ENCODE results near the gene WSB1. TPM values are rescaled to one million over a fixed set of nuclear protein-coding genes. Genes with fewer than 3 reads are reported as not detected.

Gene WSB1
- total and polyA plus RNA-seq, 10 of the 15 experiments (the other 5 are each of a cell fraction or from before 2014, with no cell fraction given): 26.6 to 458 (median 101) TPM

DNA sequence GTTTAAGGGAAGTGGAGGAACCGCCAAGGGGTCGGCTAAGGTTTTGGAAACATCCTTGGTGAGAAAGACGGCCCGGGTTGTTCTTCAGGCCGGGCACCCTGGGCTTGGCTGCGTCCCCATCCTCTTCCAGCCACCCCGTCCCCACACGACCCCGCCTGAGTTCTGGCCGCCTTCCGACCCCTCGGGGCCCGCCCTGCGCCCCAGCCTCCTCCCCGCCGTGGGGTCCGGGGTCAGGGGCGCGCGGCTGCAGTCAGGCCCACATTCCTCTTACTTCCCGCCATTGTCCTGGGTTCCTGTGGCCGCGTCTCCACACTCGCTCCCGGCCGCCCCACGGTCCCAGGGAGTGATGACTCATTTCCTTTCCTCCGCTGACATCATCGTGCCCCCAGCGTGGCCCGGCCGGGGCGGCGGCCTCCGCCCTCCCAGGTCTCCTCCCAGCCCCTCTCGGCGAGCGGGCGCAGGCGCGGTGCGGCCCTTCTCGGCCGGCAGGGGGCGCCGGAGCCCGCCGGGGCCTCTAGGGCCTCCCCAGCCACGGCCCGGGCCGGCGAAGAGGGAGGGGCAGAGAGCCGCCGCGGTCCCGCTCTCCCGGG lies 59.6 kb downstream of the WSB1 start:
- ChIA-PET CTCF (interaction anchor here (1.0 to 6.6 kb wide), 19 partner anchors 9 to 301 kb away, joined by 3 to 106 read pairs (median 11); partner anchors contain the start of genes LGALS9 and WSB1), POLR2A (no interaction called here)
- FAIRE-seq: peak; percentile 59
- TF ChIP-seq ZNF622 (IDR thresholded peaks at IDR 0.05) (no peak), POLR2A (IDR thresholded peaks at IDR 0.05; ENCODE audit: low read depth, low read length) (peak; percentile 85), JUNB (IDR thresholded peaks at IDR 0.05) (peak; percentile 62), SREBF1 (IDR thresholded peaks at IDR 0.05; ENCODE audit: low read length) (no peak), SIX5 (IDR thresholded peaks at IDR 0.05; ENCODE audit: low read depth, low read length, severe bottlenecking) (no peak), MTA3 (IDR thresholded peaks at IDR 0.05; ENCODE audit: borderline replicate concordance, low read length) (no peak), SP1 (IDR thresholded peaks at IDR 0.05; ENCODE audit: low read depth, low read length) (peak; percentile 53), MXI1 (IDR thresholded peaks at IDR 0.05; ENCODE audit: low read depth, low read length) (peak; percentile 59), NR2C2 (IDR thresholded peaks at IDR 0.05; ENCODE audit: borderline replicate concordance, control insufficient read depth, insufficient read length, low read depth) (no peak), NFYB (IDR thresholded peaks at IDR 0.05; ENCODE audit: insufficient read depth, low read depth, low read length) (no peak), ZNF207 (IDR thresholded peaks at IDR 0.05; ENCODE audit: borderline replicate concordance) (peak; percentile 96)
- TF ChIP-seq, protein P1, sequence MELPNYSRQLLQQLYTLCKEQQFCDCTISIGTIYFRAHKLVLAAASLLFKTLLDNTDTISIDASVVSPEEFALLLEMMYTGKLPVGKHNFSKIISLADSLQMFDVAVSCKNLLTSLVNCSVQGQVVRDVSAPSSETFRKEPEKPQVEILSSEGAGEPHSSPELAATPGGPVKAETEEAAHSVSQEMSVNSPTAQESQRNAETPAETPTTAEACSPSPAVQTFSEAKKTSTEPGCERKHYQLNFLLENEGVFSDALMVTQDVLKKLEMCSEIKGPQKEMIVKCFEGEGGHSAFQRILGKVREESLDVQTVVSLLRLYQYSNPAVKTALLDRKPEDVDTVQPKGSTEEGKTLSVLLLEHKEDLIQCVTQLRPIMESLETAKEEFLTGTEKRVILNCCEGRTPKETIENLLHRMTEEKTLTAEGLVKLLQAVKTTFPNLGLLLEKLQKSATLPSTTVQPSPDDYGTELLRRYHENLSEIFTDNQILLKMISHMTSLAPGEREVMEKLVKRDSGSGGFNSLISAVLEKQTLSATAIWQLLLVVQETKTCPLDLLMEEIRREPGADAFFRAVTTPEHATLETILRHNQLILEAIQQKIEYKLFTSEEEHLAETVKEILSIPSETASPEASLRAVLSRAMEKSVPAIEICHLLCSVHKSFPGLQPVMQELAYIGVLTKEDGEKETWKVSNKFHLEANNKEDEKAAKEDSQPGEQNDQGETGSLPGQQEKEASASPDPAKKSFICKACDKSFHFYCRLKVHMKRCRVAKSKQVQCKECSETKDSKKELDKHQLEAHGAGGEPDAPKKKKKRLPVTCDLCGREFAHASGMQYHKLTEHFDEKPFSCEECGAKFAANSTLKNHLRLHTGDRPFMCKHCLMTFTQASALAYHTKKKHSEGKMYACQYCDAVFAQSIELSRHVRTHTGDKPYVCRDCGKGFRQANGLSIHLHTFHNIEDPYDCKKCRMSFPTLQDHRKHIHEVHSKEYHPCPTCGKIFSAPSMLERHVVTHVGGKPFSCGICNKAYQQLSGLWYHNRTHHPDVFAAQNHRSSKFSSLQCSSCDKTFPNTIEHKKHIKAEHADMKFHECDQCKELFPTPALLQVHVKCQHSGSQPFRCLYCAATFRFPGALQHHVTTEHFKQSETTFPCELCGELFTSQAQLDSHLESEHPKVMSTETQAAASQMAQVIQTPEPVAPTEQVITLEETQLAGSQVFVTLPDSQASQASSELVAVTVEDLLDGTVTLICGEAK (IDR thresholded peaks at IDR 0.05; ENCODE audit: borderline replicate concordance): no peak
- TF ChIP-seq, protein P2, sequence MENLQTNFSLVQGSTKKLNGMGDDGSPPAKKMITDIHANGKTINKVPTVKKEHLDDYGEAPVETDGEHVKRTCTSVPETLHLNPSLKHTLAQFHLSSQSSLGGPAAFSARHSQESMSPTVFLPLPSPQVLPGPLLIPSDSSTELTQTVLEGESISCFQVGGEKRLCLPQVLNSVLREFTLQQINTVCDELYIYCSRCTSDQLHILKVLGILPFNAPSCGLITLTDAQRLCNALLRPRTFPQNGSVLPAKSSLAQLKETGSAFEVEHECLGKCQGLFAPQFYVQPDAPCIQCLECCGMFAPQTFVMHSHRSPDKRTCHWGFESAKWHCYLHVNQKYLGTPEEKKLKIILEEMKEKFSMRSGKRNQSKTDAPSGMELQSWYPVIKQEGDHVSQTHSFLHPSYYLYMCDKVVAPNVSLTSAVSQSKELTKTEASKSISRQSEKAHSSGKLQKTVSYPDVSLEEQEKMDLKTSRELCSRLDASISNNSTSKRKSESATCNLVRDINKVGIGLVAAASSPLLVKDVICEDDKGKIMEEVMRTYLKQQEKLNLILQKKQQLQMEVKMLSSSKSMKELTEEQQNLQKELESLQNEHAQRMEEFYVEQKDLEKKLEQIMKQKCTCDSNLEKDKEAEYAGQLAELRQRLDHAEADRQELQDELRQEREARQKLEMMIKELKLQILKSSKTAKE (IDR thresholded peaks at IDR 0.05; ENCODE audit: low read depth, poor library complexity, severe bottlenecking): no peak
- TF ChIP-seq, protein P3, sequence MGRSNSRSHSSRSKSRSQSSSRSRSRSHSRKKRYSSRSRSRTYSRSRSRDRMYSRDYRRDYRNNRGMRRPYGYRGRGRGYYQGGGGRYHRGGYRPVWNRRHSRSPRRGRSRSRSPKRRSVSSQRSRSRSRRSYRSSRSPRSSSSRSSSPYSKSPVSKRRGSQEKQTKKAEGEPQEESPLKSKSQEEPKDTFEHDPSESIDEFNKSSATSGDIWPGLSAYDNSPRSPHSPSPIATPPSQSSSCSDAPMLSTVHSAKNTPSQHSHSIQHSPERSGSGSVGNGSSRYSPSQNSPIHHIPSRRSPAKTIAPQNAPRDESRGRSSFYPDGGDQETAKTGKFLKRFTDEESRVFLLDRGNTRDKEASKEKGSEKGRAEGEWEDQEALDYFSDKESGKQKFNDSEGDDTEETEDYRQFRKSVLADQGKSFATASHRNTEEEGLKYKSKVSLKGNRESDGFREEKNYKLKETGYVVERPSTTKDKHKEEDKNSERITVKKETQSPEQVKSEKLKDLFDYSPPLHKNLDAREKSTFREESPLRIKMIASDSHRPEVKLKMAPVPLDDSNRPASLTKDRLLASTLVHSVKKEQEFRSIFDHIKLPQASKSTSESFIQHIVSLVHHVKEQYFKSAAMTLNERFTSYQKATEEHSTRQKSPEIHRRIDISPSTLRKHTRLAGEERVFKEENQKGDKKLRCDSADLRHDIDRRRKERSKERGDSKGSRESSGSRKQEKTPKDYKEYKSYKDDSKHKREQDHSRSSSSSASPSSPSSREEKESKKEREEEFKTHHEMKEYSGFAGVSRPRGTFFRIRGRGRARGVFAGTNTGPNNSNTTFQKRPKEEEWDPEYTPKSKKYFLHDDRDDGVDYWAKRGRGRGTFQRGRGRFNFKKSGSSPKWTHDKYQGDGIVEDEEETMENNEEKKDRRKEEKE (IDR thresholded peaks at IDR 0.05): no peak

More for the DNA sequence above, 59.6 kb downstream of the WSB1 start:
- Histone ChIP-seq H3K9me3 (replicated peaks; ENCODE audit: control insufficient read depth, insufficient read depth, low read length) (no peaks in the 10 kb centered on the region), H3K4me2 (ENCODE audit: control insufficient read depth, insufficient read depth) (peak overlapping the region; percentile 85), H3K27me3 (replicated peaks in 1 of 2; ENCODE audit: control insufficient read depth in 2 of 2, insufficient read depth in 2 of 2, low read length in 1 of 2) (no peaks in the 10 kb centered on the region), H3K36me3 (ENCODE audit: control insufficient read depth in 2 of 2, insufficient read depth in 2 of 2, low read length in 1 of 2) (no peaks in the 10 kb centered on the region), H4K20me1 (ENCODE audit: control insufficient read depth, insufficient read depth) (no peaks in the 10 kb centered on the region), H3K4me1 (ENCODE audit: control insufficient read depth, insufficient read depth, low read length) (peaks cover 7% of the 10 kb centered on the region), H3K27ac (ENCODE audit: control insufficient read depth, insufficient read depth) (peak overlapping the region; percentile 70), H3K9ac (ENCODE audit: control insufficient read depth, insufficient read depth, low read length) (peak overlapping the region; percentile 83), H2AFZ (ENCODE audit: control insufficient read depth, low read depth, low read length) (peak overlapping the region; percentile 73), H3K4me3 (peak overlapping the region; percentile 73), H3K79me2 (ENCODE audit: control insufficient read depth, insufficient read depth, low read length) (no peaks in the 10 kb centered on the region)
- WGBS (ENCODE audit: insufficient coverage, insufficient replicate concordance, low lambda C conversion rate, missing lambda C conversion rate): 2% methylated on average over 39 of the region's 57 CpGs
- BruUV-seq (replicated peaks): no TSS peak
- SMC1A ChIA-PET (ENCODE audit: uncharacterized antibody, unreplicated experiment): interaction anchor here (1.0 to 3.4 kb wide), 7 partner anchors 53 to 298 kb away, joined by 3 to 43 read pairs (median 5); no protein-coding TSS in a partner anchor
- DNase-seq (ENCODE audit: low read depth, low spot score) (peak; percentile 42), ATAC-seq (peak; percentile 94)
- in situ Hi-C loops (cut with MboI): loop anchor here (5.0 to 10.0 kb wide), 4 partner anchors 104 to 281 kb away; partner anchors contain the start of genes KSR1 and LGALS9
- RAD21 ChIA-PET (ENCODE audit: unreplicated experiment): interaction anchor here (1.3 to 2.8 kb wide), 7 partner anchors 20 to 297 kb away, joined by 3 to 33 read pairs (median 8); no protein-coding TSS in a partner anchor
- intact Hi-C loops (cut with micrococcal nuclease; ENCODE audit: unreplicated experiment): loop anchor here (1.0 to 10.0 kb wide), 6 partner anchors 21 to 299 kb away; partner anchors contain the start of gene KSR1

All from GM12878 (cell line).